Adipocyte (in vitro differentiated cells): ENCODE measurements around the gene SHQ1.

ENCODE experiments used
- DNase-seq: peaks from one replicate; pipeline ENCODE4 v3.0.0-alpha.2; 2015; ENCODE audit warnings: low read depth
- H3K27me3 ChIP-seq: replicated peaks from 2 replicates; pipeline ENCODE4 v1.7.0; 2013; ENCODE audit warnings: mild to moderate bottlenecking, low read length, moderate library complexity; ENCODE audit not compliant: control insufficient read depth, insufficient read depth
- H3K36me3 ChIP-seq: 2 replicates; pipeline ENCODE4 v1.7.0; 2013; ENCODE audit warnings: low read length, mild to moderate bottlenecking, moderate library complexity; ENCODE audit not compliant: control insufficient read depth, insufficient read depth, severe bottlenecking
- H3K4me1 ChIP-seq: 2 replicates; pipeline ENCODE4 v1.7.0; 2013; ENCODE audit warnings: mild to moderate bottlenecking, low read length, moderate library complexity; ENCODE audit not compliant: control insufficient read depth, insufficient read depth
- H3K4me3 ChIP-seq: 2 replicates; pipeline ENCODE4 v1.7.0; 2013; ENCODE audit warnings: mild to moderate bottlenecking, low read length, moderate library complexity
- H3K9ac ChIP-seq: 2 replicates; pipeline ENCODE4 v1.7.0; 2013; ENCODE audit warnings: mild to moderate bottlenecking, low read length, moderate library complexity
- H3K9me3 ChIP-seq: 2 replicates; pipeline ENCODE4 v1.7.0; 2013; ENCODE audit warnings: mild to moderate bottlenecking, low read length, moderate library complexity; ENCODE audit not compliant: control insufficient read depth

SHQ1 gene

GRCh38 chr3:72763751-72764440 lies 84.3 kb downstream of the SHQ1 start:
- H3K9ac ChIP-seq: no peak overlapping the region
- H3K9me3 ChIP-seq: no peaks in the 10 kb centered on the region
- no peaks in the 10 kb centered on the region for H3K27me3 ChIP-seq
- H3K36me3 ChIP-seq: peaks cover 7% of the 10 kb centered on the region
- peaks cover 8% of the 10 kb centered on the region for H3K4me1 ChIP-seq
- DNase-seq: peak; percentile 38
- H3K4me3 ChIP-seq: no peak overlapping the region

- peaks cover 8% of the 10 kb centered on the region for H3K4me1 ChIP-seq
- no peak for DNase-seq
- H3K4me3 ChIP-seq: no peak overlapping the region
- no peaks in the 10 kb centered on the region for H3K36me3 ChIP-seq
- H3K9ac ChIP-seq: no peak overlapping the region
- H3K9me3 ChIP-seq: no peaks in the 10 kb centered on the region
- no peaks in the 10 kb centered on the region for H3K27me3 ChIP-seq
Measured at GRCh38 chr3:72761410-72761809, 86.8 kb downstream of the SHQ1 start.

GRCh38 chr3:72760225-72760624 lies 88.0 kb downstream of the SHQ1 start:
- no peak for DNase-seq
- Histone ChIP-seq H3K4me3 (no peak overlapping the region), H3K9me3 (no peaks in the 10 kb centered on the region), H3K4me1 (peaks cover 8% of the 10 kb centered on the region), H3K9ac (no peak overlapping the region), H3K36me3 (no peaks in the 10 kb centered on the region), H3K27me3 (no peaks in the 10 kb centered on the region)

DNA sequence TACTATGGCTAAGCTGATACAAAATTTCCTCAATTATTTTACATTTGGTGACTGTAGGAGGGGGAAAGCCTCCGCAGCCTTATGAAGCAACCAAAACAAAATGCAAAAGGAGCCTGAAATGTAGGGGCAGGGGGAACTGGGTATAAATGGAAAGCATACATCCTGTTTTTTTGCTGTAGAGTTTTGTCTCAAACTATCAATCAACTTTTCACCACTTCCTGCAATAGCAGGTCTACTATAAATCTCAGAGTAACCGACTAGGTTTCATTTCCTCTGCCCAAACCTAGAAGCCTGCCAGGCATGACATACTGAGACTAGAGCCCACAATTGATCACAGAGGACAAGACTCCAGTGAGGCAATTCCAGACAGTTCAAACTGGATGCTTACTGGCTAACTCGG lies 91.3 kb downstream of the SHQ1 start:
- H3K27me3 ChIP-seq: no peaks in the 10 kb centered on the region
- no peaks in the 10 kb centered on the region for H3K4me1 ChIP-seq
- peaks cover 9% of the 10 kb centered on the region for H3K36me3 ChIP-seq
- no peaks in the 10 kb centered on the region for H3K9me3 ChIP-seq
- H3K4me3 ChIP-seq: no peak overlapping the region
- DNase-seq: no peak
- H3K9ac ChIP-seq: no peak overlapping the region

DNA sequence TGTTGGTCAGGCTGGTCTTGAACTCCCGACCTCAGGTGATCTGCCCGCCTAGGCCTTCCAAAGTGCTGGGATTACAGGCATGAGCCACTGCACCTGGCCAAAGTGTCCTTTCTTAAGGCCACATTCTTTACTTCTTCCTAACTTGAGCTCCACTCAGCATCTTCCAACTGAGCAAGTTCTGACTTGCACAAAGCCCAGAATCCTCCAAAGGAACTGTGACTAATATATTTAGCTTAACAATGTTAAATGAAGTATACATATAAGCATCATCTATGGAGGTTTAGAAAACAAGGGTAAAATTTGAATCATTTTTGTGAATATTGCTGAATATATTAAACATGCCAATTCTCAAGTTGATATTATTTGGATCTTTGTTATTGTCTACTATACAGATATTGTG lies 93.7 kb downstream of the SHQ1 start:
- Histone ChIP-seq H3K9me3 (no peaks in the 10 kb centered on the region), H3K9ac (no peak overlapping the region), H3K36me3 (peaks cover 18% of the 10 kb centered on the region), H3K4me3 (no peak overlapping the region), H3K4me1 (no peaks in the 10 kb centered on the region), H3K27me3 (no peaks in the 10 kb centered on the region)
- no peak for DNase-seq

GRCh38 chr3:72753495-72753894 lies 94.8 kb downstream of the SHQ1 start:
- DNase-seq: no peak
- H3K27me3 ChIP-seq: no peaks in the 10 kb centered on the region
- no peak overlapping the region for H3K9ac ChIP-seq
- H3K9me3 ChIP-seq: no peaks in the 10 kb centered on the region
- H3K4me3 ChIP-seq: no peak overlapping the region
- H3K4me1 ChIP-seq: no peaks in the 10 kb centered on the region
- peaks cover 20% of the 10 kb centered on the region for H3K36me3 ChIP-seq

- no peaks in the 10 kb centered on the region for H3K9me3 ChIP-seq
- H3K4me1 ChIP-seq: no peaks in the 10 kb centered on the region
- H3K4me3 ChIP-seq: no peak overlapping the region
- H3K9ac ChIP-seq: no peak overlapping the region
- DNase-seq: no peak
- H3K27me3 ChIP-seq: no peaks in the 10 kb centered on the region
- peaks cover 20% of the 10 kb centered on the region for H3K36me3 ChIP-seq
Measured at GRCh38 chr3:72750405-72750965, 97.8 kb downstream of the SHQ1 start.

- H3K36me3 ChIP-seq: peaks cover 20% of the 10 kb centered on the region
- H3K9ac ChIP-seq: no peak overlapping the region
- H3K27me3 ChIP-seq: no peaks in the 10 kb centered on the region
- no peaks in the 10 kb centered on the region for H3K9me3 ChIP-seq
- no peak overlapping the region for H3K4me3 ChIP-seq
- no peaks in the 10 kb centered on the region for H3K4me1 ChIP-seq
- no peak for DNase-seq
Measured at GRCh38 chr3:72748659-72749058, 99.6 kb downstream of the SHQ1 start.

DNA sequence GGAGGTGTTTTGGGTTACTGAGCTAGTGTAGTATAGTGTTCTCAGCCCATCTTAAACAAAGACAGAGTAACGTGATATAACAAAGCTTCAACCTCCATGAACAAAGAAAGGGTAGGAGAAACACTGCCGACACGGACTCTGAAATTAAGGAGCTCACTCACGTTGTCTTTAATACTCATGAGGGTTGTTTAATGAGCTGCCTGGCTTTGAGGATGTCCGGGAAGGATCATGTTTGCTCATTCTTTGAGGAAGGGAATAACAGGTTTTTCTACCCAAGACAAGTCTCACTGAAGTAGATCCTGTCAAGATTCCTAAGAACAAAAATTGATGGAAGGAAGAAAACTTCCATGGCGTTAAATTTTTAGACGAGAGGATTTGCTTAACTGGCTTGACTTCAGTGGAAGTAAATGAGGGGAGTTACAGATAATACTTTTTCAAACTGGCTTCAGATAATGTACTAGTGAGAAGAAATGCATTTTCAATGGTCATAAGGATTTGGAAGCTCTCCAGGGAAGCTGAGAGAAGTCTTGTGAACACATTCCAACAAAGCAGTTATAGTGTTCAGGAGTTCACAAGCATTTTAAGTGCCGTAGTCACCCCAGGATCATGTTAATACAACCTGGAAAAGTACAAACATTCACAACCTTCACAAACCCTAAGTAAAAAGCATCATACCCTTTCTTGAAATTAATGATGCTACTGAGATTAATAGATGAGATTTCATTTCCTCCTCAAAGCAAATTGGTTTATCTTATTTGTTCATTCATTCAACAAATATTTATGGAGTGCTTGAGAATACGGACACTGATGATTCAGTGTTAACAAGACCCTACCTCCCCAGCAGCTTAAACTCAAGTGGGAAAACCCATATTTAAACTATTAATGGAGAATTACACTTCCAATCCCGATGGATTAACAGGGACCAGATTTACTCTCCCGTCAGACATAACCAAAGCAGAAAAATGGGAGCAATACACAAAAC lies 101.5 kb downstream of the SHQ1 start:
- no peaks in the 10 kb centered on the region for H3K27me3 ChIP-seq
- peak; percentile 30 for DNase-seq
- H3K9me3 ChIP-seq: no peaks in the 10 kb centered on the region
- H3K4me1 ChIP-seq: no peaks in the 10 kb centered on the region
- H3K4me3 ChIP-seq: no peak overlapping the region
- peaks cover 11% of the 10 kb centered on the region for H3K36me3 ChIP-seq
- no peak overlapping the region for H3K9ac ChIP-seq

DNA sequence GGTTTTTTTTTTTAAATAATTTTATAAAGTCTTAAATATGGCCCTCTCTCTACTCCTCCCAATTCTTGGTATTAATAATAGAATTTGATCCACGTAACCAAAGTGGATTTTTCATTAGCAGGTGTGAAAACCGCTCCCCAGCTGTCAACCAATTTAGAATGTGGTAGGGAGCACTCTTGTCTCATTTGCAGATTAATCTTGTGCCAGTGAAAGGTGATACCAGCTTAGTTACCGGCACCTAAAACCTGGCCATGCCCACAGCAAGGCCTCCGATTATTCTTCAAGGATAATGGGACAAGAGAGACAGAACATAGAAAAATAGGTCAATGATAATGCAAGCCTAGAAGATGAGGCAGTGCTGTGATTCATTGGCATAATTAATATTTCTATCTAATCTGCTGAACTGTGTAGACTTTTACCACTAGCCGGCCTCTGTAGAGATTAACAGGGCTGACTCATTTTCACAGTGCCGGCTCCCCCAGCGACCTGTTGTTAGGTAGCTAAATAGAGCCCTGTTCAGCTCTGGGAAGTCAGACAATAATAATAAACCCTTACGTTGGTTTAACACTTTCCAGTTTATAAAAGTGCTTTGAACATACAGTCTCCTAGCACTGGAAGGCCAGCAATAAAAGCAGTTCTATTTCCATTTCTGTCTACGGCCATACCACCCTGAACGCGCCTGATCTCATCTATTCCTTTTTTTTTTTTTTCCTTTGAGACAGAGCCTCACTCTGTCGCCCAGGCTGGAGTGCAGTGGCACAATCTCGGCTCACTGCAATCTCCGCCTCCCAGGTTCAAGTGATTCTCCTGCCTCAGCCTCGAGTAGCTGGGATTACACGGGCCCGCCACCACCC lies 102.9 kb downstream of the SHQ1 start:
- Histone ChIP-seq H3K27me3 (no peaks in the 10 kb centered on the region), H3K4me3 (no peak overlapping the region), H3K36me3 (peaks cover 10% of the 10 kb centered on the region), H3K9ac (no peak overlapping the region), H3K4me1 (no peaks in the 10 kb centered on the region), H3K9me3 (no peaks in the 10 kb centered on the region)
- no peak for DNase-seq
